ENCODE data around the gene RPGRIP1L. TPM values are rescaled to one million over a fixed set of nuclear protein-coding genes. Genes with fewer than 3 reads are reported as not detected.
A peak's percentile ranks its signal among the peaks of the same experiment; 100 is the strongest.

RPGRIP1L gene
- total RNA-seq, 1 donor from 2014 or later = 19.9 TPM

GRCh38 chr16:53664724-53665345 is 38.8 kb downstream of the RPGRIP1L start:
- Mint-ChIP-seq H3K27me3 (no peaks in the 10 kb centered on the region), H3K27ac (no peak overlapping the region), H3K4me1 (ENCODE audit: low read depth) (no peaks in the 10 kb centered on the region), H3K9me3 (ENCODE audit: low read depth) (no peaks in the 10 kb centered on the region), H3K36me3 (ENCODE audit: insufficient read depth) (no peaks in the 10 kb centered on the region), H3K4me3 (ENCODE audit: low read depth) (no peak overlapping the region)
- TF ChIP-seq CTCF (IDR thresholded peaks at IDR 0.05; ENCODE audit: unreplicated experiment) = no peak
- no peak for DNase-seq (ENCODE audit: low spot score, unreplicated experiment)

- DNase-seq (ENCODE audit: low spot score, unreplicated experiment) = no peak
- H3K27ac Mint-ChIP-seq = no peak overlapping the region
- no peaks in the 10 kb centered on the region for H3K9me3 Mint-ChIP-seq (ENCODE audit: low read depth)
- no peak overlapping the region for H3K4me3 Mint-ChIP-seq (ENCODE audit: low read depth)
- no peaks in the 10 kb centered on the region for H3K4me1 Mint-ChIP-seq (ENCODE audit: low read depth)
- H3K36me3 Mint-ChIP-seq (ENCODE audit: insufficient read depth) = peaks cover 2% of the 10 kb centered on the region
- H3K27me3 Mint-ChIP-seq = no peaks in the 10 kb centered on the region
- TF ChIP-seq CTCF (IDR thresholded peaks at IDR 0.05; ENCODE audit: unreplicated experiment) = no peak
Measured at GRCh38 chr16:53662072-53662471, 41.6 kb downstream of the RPGRIP1L start.

- no peaks in the 10 kb centered on the region for H3K27me3 Mint-ChIP-seq
- peaks cover 3% of the 10 kb centered on the region for H3K4me1 Mint-ChIP-seq (ENCODE audit: low read depth)
- H3K36me3 Mint-ChIP-seq (ENCODE audit: insufficient read depth) = peaks cover 9% of the 10 kb centered on the region
- H3K4me3 Mint-ChIP-seq (ENCODE audit: low read depth) = no peak overlapping the region
- no peaks in the 10 kb centered on the region for H3K9me3 Mint-ChIP-seq (ENCODE audit: low read depth)
- no peak for DNase-seq (ENCODE audit: low spot score, unreplicated experiment)
- H3K27ac Mint-ChIP-seq = no peak overlapping the region
- no peak for TF ChIP-seq CTCF (IDR thresholded peaks at IDR 0.05; ENCODE audit: unreplicated experiment)
Measured at GRCh38 chr16:53654946-53655345, 48.7 kb downstream of the RPGRIP1L start.

- no peak for DNase-seq (ENCODE audit: low spot score, unreplicated experiment)
- Mint-ChIP-seq H3K9me3 (ENCODE audit: low read depth) (no peaks in the 10 kb centered on the region), H3K4me3 (ENCODE audit: low read depth) (no peak overlapping the region), H3K27ac (peak overlapping the region; percentile 80), H3K4me1 (ENCODE audit: low read depth) (peaks cover 3% of the 10 kb centered on the region), H3K36me3 (ENCODE audit: insufficient read depth) (peaks cover 11% of the 10 kb centered on the region), H3K27me3 (no peaks in the 10 kb centered on the region)
- no peak for TF ChIP-seq CTCF (IDR thresholded peaks at IDR 0.05; ENCODE audit: unreplicated experiment)
Measured at GRCh38 chr16:53651357-53651756, 52.3 kb downstream of the RPGRIP1L start.

GRCh38 chr16:53646506-53646905 is 57.2 kb downstream of the RPGRIP1L start:
- no peak for DNase-seq (ENCODE audit: low spot score, unreplicated experiment)
- peaks cover 2% of the 10 kb centered on the region for H3K4me1 Mint-ChIP-seq (ENCODE audit: low read depth)
- H3K9me3 Mint-ChIP-seq (ENCODE audit: low read depth) = peaks cover 16% of the 10 kb centered on the region
- TF ChIP-seq CTCF (IDR thresholded peaks at IDR 0.05; ENCODE audit: unreplicated experiment) = no peak
- no peaks in the 10 kb centered on the region for H3K27me3 Mint-ChIP-seq
- peaks cover 25% of the 10 kb centered on the region for H3K36me3 Mint-ChIP-seq (ENCODE audit: insufficient read depth)
- H3K27ac Mint-ChIP-seq = peak overlapping the region; percentile 51
- H3K4me3 Mint-ChIP-seq (ENCODE audit: low read depth) = no peak overlapping the region

Measured in progenitor cell of endocrine pancreas (in vitro differentiated cells).